ENCODE results near the gene MS4A10.

MS4A10 gene

GRCh38 chr11:60834742-60835533 lies 49.8 kb downstream of the MS4A10 start:
- H3K27me3 Mint-ChIP-seq: peaks cover 9% of the 10 kb centered on the region
- H3K9me3 Mint-ChIP-seq: no peaks in the 10 kb centered on the region
- peak overlapping the region; percentile 69 for H3K27ac Mint-ChIP-seq
- intact Hi-C loops (cut with micrococcal nuclease): loop anchor here (5.0 to 10.0 kb wide), 2 partner anchors 192 to 350 kb away; no protein-coding TSS in a partner anchor
- peaks cover 49% of the 10 kb centered on the region for H3K4me1 Mint-ChIP-seq (ENCODE audit: low read depth)
- H3K36me3 Mint-ChIP-seq (ENCODE audit: low read depth): no peaks in the 10 kb centered on the region
- no peak overlapping the region for H3K4me3 Mint-ChIP-seq

- Mint-ChIP-seq H3K27ac (peak overlapping the region; percentile 69), H3K36me3 (ENCODE audit: low read depth) (no peaks in the 10 kb centered on the region)
Observed at GRCh38 chr11:60835534-60835846, 50.4 kb downstream of the MS4A10 start.

GRCh38 chr11:60836866-60837515 lies 51.9 kb downstream of the MS4A10 start:
- no peaks in the 10 kb centered on the region for H3K9me3 Mint-ChIP-seq
- H3K4me3 Mint-ChIP-seq: no peak overlapping the region
- intact Hi-C loops (cut with micrococcal nuclease): loop anchor here (5.0 to 10.0 kb wide), 2 partner anchors 190 to 348 kb away; no protein-coding TSS in a partner anchor
- peak overlapping the region; percentile 1 for H3K27ac Mint-ChIP-seq
- peaks cover 68% of the 10 kb centered on the region for H3K4me1 Mint-ChIP-seq (ENCODE audit: low read depth)
- H3K36me3 Mint-ChIP-seq (ENCODE audit: low read depth): peaks cover 3% of the 10 kb centered on the region
- H3K27me3 Mint-ChIP-seq: peaks cover 7% of the 10 kb centered on the region

More at GRCh38 chr11:60835534-60835846, 50.4 kb downstream of the MS4A10 start:
- Mint-ChIP-seq H3K4me3 (no peak overlapping the region), H3K27me3 (peaks cover 9% of the 10 kb centered on the region), H3K9me3 (no peaks in the 10 kb centered on the region), H3K4me1 (ENCODE audit: low read depth) (peaks cover 53% of the 10 kb centered on the region)
- intact Hi-C loops (cut with micrococcal nuclease): loop anchor here (5.0 to 10.0 kb wide), 2 partner anchors 192 to 349 kb away; no protein-coding TSS in a partner anchor

- Mint-ChIP-seq H3K4me1 (ENCODE audit: low read depth) (peaks cover 75% of the 10 kb centered on the region), H3K36me3 (ENCODE audit: low read depth) (peaks cover 11% of the 10 kb centered on the region), H3K27ac (peak overlapping the region; percentile 1), H3K27me3 (peaks cover 5% of the 10 kb centered on the region), H3K4me3 (no peak overlapping the region), H3K9me3 (no peaks in the 10 kb centered on the region)
- intact Hi-C loops (cut with micrococcal nuclease): loop anchor here (5.0 to 10.0 kb wide), 2 partner anchors 189 to 347 kb away; no protein-coding TSS in a partner anchor
Observed at GRCh38 chr11:60838132-60838531, 53.0 kb downstream of the MS4A10 start.

GRCh38 chr11:60840470-60841430 lies 55.6 kb downstream of the MS4A10 start:
- Mint-ChIP-seq H3K4me1 (ENCODE audit: low read depth) (peaks cover 82% of the 10 kb centered on the region), H3K27me3 (peaks cover 5% of the 10 kb centered on the region), H3K27ac (peak overlapping the region; percentile 87), H3K36me3 (ENCODE audit: low read depth) (peaks cover 27% of the 10 kb centered on the region), H3K9me3 (no peaks in the 10 kb centered on the region), H3K4me3 (peak overlapping the region; percentile 85)
- intact Hi-C loops (cut with micrococcal nuclease): no loop called here

GRCh38 chr11:60841797-60842667 lies 56.9 kb downstream of the MS4A10 start, which contains the start of gene CCDC86:
CCDC86 (plus strand) TSS chr11:60842113; CDS start chr11:60842125, 12 bp downstream.
- Mint-ChIP-seq H3K36me3 (ENCODE audit: low read depth) (peaks cover 27% of the 10 kb centered on the region), H3K27me3 (peaks cover 5% of the 10 kb centered on the region), H3K27ac (peak within 1 kb of the TSS; percentile 87), H3K4me1 (ENCODE audit: low read depth) (peaks cover 71% of the 10 kb centered on the region), H3K4me3 (peak within 1 kb of the TSS; percentile 85), H3K9me3 (no peaks in the 10 kb centered on the region)
- intact Hi-C loops (cut with micrococcal nuclease): no loop called here

- no peaks in the 10 kb centered on the region for H3K27me3 Mint-ChIP-seq
- H3K27ac Mint-ChIP-seq: peak overlapping the region; percentile 87
- peaks cover 34% of the 10 kb centered on the region for H3K36me3 Mint-ChIP-seq (ENCODE audit: low read depth)
- peak overlapping the region; percentile 85 for H3K4me3 Mint-ChIP-seq
- intact Hi-C loops (cut with micrococcal nuclease): no loop called here
- peaks cover 64% of the 10 kb centered on the region for H3K4me1 Mint-ChIP-seq (ENCODE audit: low read depth)
- H3K9me3 Mint-ChIP-seq: no peaks in the 10 kb centered on the region
Observed at GRCh38 chr11:60842668-60843600, 57.8 kb downstream of the MS4A10 start.

- H3K4me1 Mint-ChIP-seq (ENCODE audit: low read depth): peaks cover 70% of the 10 kb centered on the region
- intact Hi-C loops (cut with micrococcal nuclease): no loop called here
- peak overlapping the region; percentile 85 for H3K4me3 Mint-ChIP-seq
- peaks cover 47% of the 10 kb centered on the region for H3K36me3 Mint-ChIP-seq (ENCODE audit: low read depth)
- no peaks in the 10 kb centered on the region for H3K9me3 Mint-ChIP-seq
- no peaks in the 10 kb centered on the region for H3K27me3 Mint-ChIP-seq
- H3K27ac Mint-ChIP-seq: peak overlapping the region; percentile 72
Observed at GRCh38 chr11:60844045-60844869, 59.1 kb downstream of the MS4A10 start.

GRCh38 chr11:60844870-60845221 lies 59.7 kb downstream of the MS4A10 start:
- H3K4me1 Mint-ChIP-seq (ENCODE audit: low read depth): peaks cover 64% of the 10 kb centered on the region
- no peaks in the 10 kb centered on the region for H3K27me3 Mint-ChIP-seq
- H3K4me3 Mint-ChIP-seq: no peak overlapping the region
- intact Hi-C loops (cut with micrococcal nuclease): no loop called here
- H3K9me3 Mint-ChIP-seq: no peaks in the 10 kb centered on the region
- peaks cover 53% of the 10 kb centered on the region for H3K36me3 Mint-ChIP-seq (ENCODE audit: low read depth)
- H3K27ac Mint-ChIP-seq: peak overlapping the region; percentile 3

- H3K4me3 Mint-ChIP-seq: no peak overlapping the region
- intact Hi-C loops (cut with micrococcal nuclease): no loop called here
- peak overlapping the region; percentile 3 for H3K27ac Mint-ChIP-seq
- no peaks in the 10 kb centered on the region for H3K9me3 Mint-ChIP-seq
- peaks cover 58% of the 10 kb centered on the region for H3K36me3 Mint-ChIP-seq (ENCODE audit: low read depth)
- H3K4me1 Mint-ChIP-seq (ENCODE audit: low read depth): peaks cover 62% of the 10 kb centered on the region
- H3K27me3 Mint-ChIP-seq: no peaks in the 10 kb centered on the region
Observed at GRCh38 chr11:60845338-60845737, 60.2 kb downstream of the MS4A10 start.

GRCh38 chr11:60847281-60847680 lies 62.1 kb downstream of the MS4A10 start:
- intact Hi-C loops (cut with micrococcal nuclease): no loop called here
- no peaks in the 10 kb centered on the region for H3K9me3 Mint-ChIP-seq
- H3K4me3 Mint-ChIP-seq: no peak overlapping the region
- H3K27me3 Mint-ChIP-seq: no peaks in the 10 kb centered on the region
- H3K4me1 Mint-ChIP-seq (ENCODE audit: low read depth): peaks cover 57% of the 10 kb centered on the region
- peaks cover 72% of the 10 kb centered on the region for H3K36me3 Mint-ChIP-seq (ENCODE audit: low read depth)
- H3K27ac Mint-ChIP-seq: no peak overlapping the region
